ENCODE measurements around the gene IER5L.

Gene IER5L

GRCh38 chr9:129177791-129178567, at the start of gene IER5L:
Gene IER5L (minus strand): TSS chr9:129178261. CDS start chr9:129178052, 209 bp downstream.
- DNase-seq, result peak; percentile 92 to 93

- DNase-seq, result no peak
Observed at GRCh38 chr9:129227843-129228189, 49.8 kb upstream of the IER5L start.

GRCh38 chr9:129225815-129226214, 47.8 kb upstream of the IER5L start:
- no peak for DNase-seq

GRCh38 chr9:129225490-129225778, 47.4 kb upstream of the IER5L start:
- DNase-seq, result no peak

- DNase-seq, result no peak
Observed at GRCh38 chr9:129224618-129225489, 46.8 kb upstream of the IER5L start.

GRCh38 chr9:129223551-129224208, 45.6 kb upstream of the IER5L start:
- DNase-seq, result no peak

- no peak for DNase-seq
Observed at GRCh38 chr9:129222819-129223218, 44.8 kb upstream of the IER5L start.

- DNase-seq, result no peak
Observed at GRCh38 chr9:129221979-129222635, 44.0 kb upstream of the IER5L start.

- DNase-seq, result no peak
Observed at GRCh38 chr9:129221233-129221632, 43.2 kb upstream of the IER5L start.

GRCh38 chr9:129220771-129221170, 42.7 kb upstream of the IER5L start:
- DNase-seq, result no peak

- DNase-seq, result no peak
Observed at GRCh38 chr9:129218918-129219317, 40.9 kb upstream of the IER5L start.

GRCh38 chr9:129218272-129218625, 40.2 kb upstream of the IER5L start:
- DNase-seq, result no peak

GRCh38 chr9:129213551-129213950, 35.5 kb upstream of the IER5L start:
- no peak for DNase-seq

- no peak for DNase-seq
Observed at GRCh38 chr9:129211686-129212085, 33.6 kb upstream of the IER5L start.

- DNase-seq, result no peak
Observed at GRCh38 chr9:129210125-129210524, 32.1 kb upstream of the IER5L start.

- no peak for DNase-seq
Observed at GRCh38 chr9:129209580-129209979, 31.5 kb upstream of the IER5L start.

GRCh38 chr9:129209109-129209508, 31.0 kb upstream of the IER5L start:
- no peak for DNase-seq

GRCh38 chr9:129208207-129209032, 30.4 kb upstream of the IER5L start:
- DNase-seq, result peak in 1 of 2 donors; percentile 43

- no peak for DNase-seq
Observed at GRCh38 chr9:129206905-129207304, 28.8 kb upstream of the IER5L start.

GRCh38 chr9:129206401-129206800, 28.3 kb upstream of the IER5L start:
- no peak for DNase-seq

GRCh38 chr9:129204840-129205239, 26.8 kb upstream of the IER5L start:
- no peak for DNase-seq

GRCh38 chr9:129203556-129203909, 25.5 kb upstream of the IER5L start:
- DNase-seq, result no peak
